ENCODE measurements around the gene SCN4B.
A peak's percentile ranks its signal among the peaks of the same experiment; 100 is the strongest.
"Not testable (repeated sequence)": the region's sequence is repeated elsewhere in the genome, so short reads cannot be mapped to it uniquely, and the experiment has no call there.

Gene SCN4B

GRCh38 chr11:118152552-118153471, at the start of gene SCN4B:
Gene SCN4B (minus strand): TSS chr11:118152823. CDS start chr11:118152673, 150 bp downstream.
- H3K4me3 Mint-ChIP-seq = peak within 1 kb of the TSS; percentile 69
- peak within 1 kb of the TSS; percentile 55 for H3K27ac Mint-ChIP-seq
- H3K27me3 Mint-ChIP-seq (ENCODE audit: low read depth) = peaks cover 77% of the 10 kb centered on the region
- no peaks in the 10 kb centered on the region for H3K9me3 Mint-ChIP-seq
- no peaks in the 10 kb centered on the region for H3K36me3 Mint-ChIP-seq (ENCODE audit: low read depth)
- H3K4me1 Mint-ChIP-seq (ENCODE audit: low read depth) = peaks cover 4% of the 10 kb centered on the region

GRCh38 chr11:118201966-118202365, 49.3 kb upstream of the SCN4B start:
- Mint-ChIP-seq H3K27ac (no peak overlapping the region), H3K4me3 (no peak overlapping the region), H3K4me1 (ENCODE audit: low read depth) (peaks cover 32% of the 10 kb centered on the region), H3K36me3 (ENCODE audit: low read depth) (peaks cover 24% of the 10 kb centered on the region), H3K27me3 (ENCODE audit: low read depth) (no peaks in the 10 kb centered on the region), H3K9me3 (peaks cover 5% of the 10 kb centered on the region)

- Mint-ChIP-seq H3K4me1 (ENCODE audit: low read depth) (peaks cover 24% of the 10 kb centered on the region), H3K4me3 (no peak overlapping the region), H3K36me3 (ENCODE audit: low read depth) (peaks cover 21% of the 10 kb centered on the region), H3K27me3 (ENCODE audit: low read depth) (no peaks in the 10 kb centered on the region), H3K27ac (no peak overlapping the region), H3K9me3 (peaks cover 2% of the 10 kb centered on the region)
These were observed 48.5 kb upstream of the SCN4B start for GRCh38 chr11:118200901-118201680.

- Mint-ChIP-seq H3K9me3 (no peaks in the 10 kb centered on the region), H3K4me1 (ENCODE audit: low read depth) (peaks cover 18% of the 10 kb centered on the region), H3K36me3 (ENCODE audit: low read depth) (peaks cover 15% of the 10 kb centered on the region), H3K27ac (no peak overlapping the region), H3K27me3 (ENCODE audit: low read depth) (no peaks in the 10 kb centered on the region), H3K4me3 (no peak overlapping the region)
These were observed 47.9 kb upstream of the SCN4B start for GRCh38 chr11:118200497-118200896.

GRCh38 chr11:118199135-118199534, 46.5 kb upstream of the SCN4B start:
- H3K36me3 Mint-ChIP-seq (ENCODE audit: low read depth) = peaks cover 13% of the 10 kb centered on the region

GRCh38 chr11:118198370-118198769, 45.7 kb upstream of the SCN4B start:
- no peak overlapping the region for H3K4me3 Mint-ChIP-seq
- peaks cover 21% of the 10 kb centered on the region for H3K36me3 Mint-ChIP-seq (ENCODE audit: low read depth)
- H3K27me3 Mint-ChIP-seq (ENCODE audit: low read depth) = no peaks in the 10 kb centered on the region
- no peaks in the 10 kb centered on the region for H3K9me3 Mint-ChIP-seq
- peak overlapping the region; percentile 56 for H3K27ac Mint-ChIP-seq
- peaks cover 13% of the 10 kb centered on the region for H3K4me1 Mint-ChIP-seq (ENCODE audit: low read depth)

More at GRCh38 chr11:118199135-118199534, 46.5 kb upstream of the SCN4B start:
- Mint-ChIP-seq H3K9me3 (no peaks in the 10 kb centered on the region), H3K4me1 (ENCODE audit: low read depth) (peaks cover 13% of the 10 kb centered on the region), H3K4me3 (no peak overlapping the region), H3K27ac (peak overlapping the region; percentile 56), H3K27me3 (ENCODE audit: low read depth) (no peaks in the 10 kb centered on the region)

- Mint-ChIP-seq H3K4me3 (no peak overlapping the region), H3K36me3 (ENCODE audit: low read depth) (peaks cover 39% of the 10 kb centered on the region), H3K9me3 (peaks cover 18% of the 10 kb centered on the region), H3K27me3 (ENCODE audit: low read depth) (peaks cover 4% of the 10 kb centered on the region), H3K4me1 (ENCODE audit: low read depth) (peaks cover 13% of the 10 kb centered on the region), H3K27ac (no peak overlapping the region)
These were observed 42.4 kb upstream of the SCN4B start for GRCh38 chr11:118194835-118195627.

GRCh38 chr11:118193910-118194566, 41.4 kb upstream of the SCN4B start:
- H3K4me1 Mint-ChIP-seq (ENCODE audit: low read depth) = peaks cover 8% of the 10 kb centered on the region
- H3K9me3 Mint-ChIP-seq = peaks cover 18% of the 10 kb centered on the region
- H3K36me3 Mint-ChIP-seq (ENCODE audit: low read depth) = peaks cover 37% of the 10 kb centered on the region
- no peak overlapping the region for H3K27ac Mint-ChIP-seq
- H3K27me3 Mint-ChIP-seq (ENCODE audit: low read depth) = peaks cover 14% of the 10 kb centered on the region
- H3K4me3 Mint-ChIP-seq = no peak overlapping the region

- Mint-ChIP-seq H3K36me3 (ENCODE audit: low read depth) (peaks cover 35% of the 10 kb centered on the region), H3K27me3 (ENCODE audit: low read depth) (peaks cover 23% of the 10 kb centered on the region), H3K9me3 (peaks cover 18% of the 10 kb centered on the region)
- not testable (repeated sequence) for H3K27ac Mint-ChIP-seq; H3K4me3 Mint-ChIP-seq; H3K4me1 Mint-ChIP-seq (ENCODE audit: low read depth)
These were observed 40.2 kb upstream of the SCN4B start for GRCh38 chr11:118192817-118193216.

GRCh38 chr11:118190942-118191506, 38.4 kb upstream of the SCN4B start:
- H3K36me3 Mint-ChIP-seq (ENCODE audit: low read depth) = peaks cover 32% of the 10 kb centered on the region
- H3K9me3 Mint-ChIP-seq = peaks cover 18% of the 10 kb centered on the region
- not testable (repeated sequence) for H3K4me3 Mint-ChIP-seq; H3K4me1 Mint-ChIP-seq (ENCODE audit: low read depth); H3K27ac Mint-ChIP-seq
- peaks cover 33% of the 10 kb centered on the region for H3K27me3 Mint-ChIP-seq (ENCODE audit: low read depth)

GRCh38 chr11:118186346-118187107, 33.9 kb upstream of the SCN4B start:
- no peak overlapping the region for H3K27ac Mint-ChIP-seq
- peaks cover 48% of the 10 kb centered on the region for H3K27me3 Mint-ChIP-seq (ENCODE audit: low read depth)
- H3K36me3 Mint-ChIP-seq (ENCODE audit: low read depth) = peaks cover 6% of the 10 kb centered on the region
- peaks cover 8% of the 10 kb centered on the region for H3K9me3 Mint-ChIP-seq
- H3K4me1 Mint-ChIP-seq (ENCODE audit: low read depth) = peaks cover 4% of the 10 kb centered on the region
- H3K4me3 Mint-ChIP-seq = no peak overlapping the region

GRCh38 chr11:118184784-118185579, 32.4 kb upstream of the SCN4B start:
- Mint-ChIP-seq H3K36me3 (ENCODE audit: low read depth) (no peaks in the 10 kb centered on the region), H3K9me3 (no peaks in the 10 kb centered on the region), H3K27ac (no peak overlapping the region), H3K4me3 (no peak overlapping the region), H3K4me1 (ENCODE audit: low read depth) (peaks cover 4% of the 10 kb centered on the region), H3K27me3 (ENCODE audit: low read depth) (peaks cover 43% of the 10 kb centered on the region)

Measured in T-helper 1 cell treated with Interleukin-12 subunit alpha and Interleukin-12 subunit beta and Interleukin-4 antibody, amounts not matched to agents 30 μg/mL and 1 μg/mL, for 36 hours (primary cell).